HuH-7 (cell line): ENCODE data around the gene VSIR.

Source experiments
- DNase-seq: peaks from one replicate; pipeline ENCODE4 v3.0.0; 2011; ENCODE audit warnings: low spot score

Gene VSIR

GRCh38 chr10:71763352-71764127 lies 9.8 kb downstream of the VSIR start:
- no peak for DNase-seq

- DNase-seq: no peak
Observed at GRCh38 chr10:71762324-71762723, 11.0 kb downstream of the VSIR start.

GRCh38 chr10:71761541-71762113 lies 11.7 kb downstream of the VSIR start:
- DNase-seq: no peak

GRCh38 chr10:71761105-71761511 lies 12.2 kb downstream of the VSIR start:
- DNase-seq: no peak

- no peak for DNase-seq
Observed at GRCh38 chr10:71757399-71757922, 15.9 kb downstream of the VSIR start.

- DNase-seq: no peak
Observed at GRCh38 chr10:71756311-71757191, 16.8 kb downstream of the VSIR start.

- DNase-seq: no peak
Observed at GRCh38 chr10:71755179-71755879, 18.0 kb downstream of the VSIR start.

GRCh38 chr10:71754562-71754961 lies 18.8 kb downstream of the VSIR start:
- DNase-seq: peak; percentile 28

GRCh38 chr10:71753960-71754505 lies 19.3 kb downstream of the VSIR start:
- no peak for DNase-seq

GRCh38 chr10:71753091-71753959 lies 20.0 kb downstream of the VSIR start:
- DNase-seq: peak; percentile 60

- no peak for DNase-seq
Observed at GRCh38 chr10:71752391-71753090, 20.8 kb downstream of the VSIR start.

- no peak for DNase-seq
Observed at GRCh38 chr10:71751515-71752224, 21.6 kb downstream of the VSIR start.

GRCh38 chr10:71750986-71751385 lies 22.3 kb downstream of the VSIR start:
- DNase-seq: no peak

GRCh38 chr10:71750124-71750841 lies 23.0 kb downstream of the VSIR start:
- DNase-seq: no peak

GRCh38 chr10:71749396-71749795 lies 23.9 kb downstream of the VSIR start:
- DNase-seq: no peak

GRCh38 chr10:71748671-71749191 lies 24.6 kb downstream of the VSIR start:
- DNase-seq: no peak

- DNase-seq: no peak
Observed at GRCh38 chr10:71747551-71748523, 25.5 kb downstream of the VSIR start.
